Lower leg skin (tissue), 4 donors: ENCODE data around the gene SIGLEC15. TPM values are rescaled to one million over a fixed set of nuclear protein-coding genes. Genes with fewer than 3 reads are reported as not detected.

Source experiments
- DNase-seq, 2 donors: peaks; one replicate each; pipeline ENCODE4 v3.0.0-alpha.2; 2019; ENCODE audit warnings: low spot score in 2 of 2
- H3K4me3 ChIP-seq: fragments of 200-600 bp; sonication (generic); 2 replicates; pipeline ENCODE4 v1.5.1; 2017; ENCODE audit warnings: mild to moderate bottlenecking, low read depth; ENCODE audit not compliant: poor library complexity, severe bottlenecking
- POLR2A ChIP-seq, 2 donors: fragments of 450-650 bp; IDR thresholded peaks; one replicate each; pipeline ENCODE4 v1.6.1; 2016 to 2017; ENCODE audit warnings: antibody characterized with exemption in 2 of 2, mild to moderate bottlenecking in 1 of 2, moderate library complexity in 1 of 2
- WGBS, 2 donors: methylation state at CpG; one replicate each; pipeline ENCODE4 v1.1.5; 2018; 5-methylcytosine and 5-hydroxymethylcytosine counted together
- intact Hi-C: fragments of 100-400 bp; cut with DNase I; formaldehyde crosslinking; loops from one replicate; pipeline ENCODE4 v1.15.0; 2023; ENCODE audit warnings: low total_unique reads
- total RNA-seq, 4 donors: library from RNA; depleted of rRNA; stranded (reverse); fragments of >200 nt; gene quantifications; one replicate each; pipeline ENCODE4 v1.1.0, GENCODE V29; 2016
- TF ChIP-seq, protein P1 (sequence below), 3 donors: fragments of 450-650 bp; IDR thresholded peaks; one replicate each; pipeline ENCODE4 v1.5.1; 2016; ENCODE audit warnings: antibody characterized with exemption in 3 of 3, mild to moderate bottlenecking in 3 of 3, moderate library complexity in 2 of 3

SIGLEC15 gene
- total RNA-seq, 4 donors from 2014 or later, result 0.27 to 1.9 (median 0.38) TPM; not detected in 1

DNA sequence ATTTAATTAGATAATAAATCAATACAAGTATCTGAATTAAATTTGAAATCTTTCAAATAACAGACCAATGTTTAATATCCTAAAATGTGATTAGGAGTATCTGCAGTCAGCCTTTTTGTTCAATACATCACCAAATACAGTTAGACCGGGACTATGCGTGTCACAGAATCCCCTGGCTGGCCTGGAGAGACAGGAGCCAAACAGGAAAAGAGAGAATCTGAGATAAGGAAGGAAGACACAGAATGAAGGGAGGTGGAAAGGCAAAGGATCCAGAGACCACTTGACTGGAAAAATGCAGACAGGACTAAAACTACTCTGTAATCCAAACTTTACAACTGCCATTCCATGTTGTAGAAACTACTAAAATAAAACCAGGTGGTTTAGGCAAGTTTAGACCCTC, 66.3 kb downstream of the SIGLEC15 start:
- DNase-seq, result no peak
- WGBS, 2 donors, result 92 to 94% methylated on average over 2 of the region's 2 CpGs
- TF ChIP-seq, protein P1, sequence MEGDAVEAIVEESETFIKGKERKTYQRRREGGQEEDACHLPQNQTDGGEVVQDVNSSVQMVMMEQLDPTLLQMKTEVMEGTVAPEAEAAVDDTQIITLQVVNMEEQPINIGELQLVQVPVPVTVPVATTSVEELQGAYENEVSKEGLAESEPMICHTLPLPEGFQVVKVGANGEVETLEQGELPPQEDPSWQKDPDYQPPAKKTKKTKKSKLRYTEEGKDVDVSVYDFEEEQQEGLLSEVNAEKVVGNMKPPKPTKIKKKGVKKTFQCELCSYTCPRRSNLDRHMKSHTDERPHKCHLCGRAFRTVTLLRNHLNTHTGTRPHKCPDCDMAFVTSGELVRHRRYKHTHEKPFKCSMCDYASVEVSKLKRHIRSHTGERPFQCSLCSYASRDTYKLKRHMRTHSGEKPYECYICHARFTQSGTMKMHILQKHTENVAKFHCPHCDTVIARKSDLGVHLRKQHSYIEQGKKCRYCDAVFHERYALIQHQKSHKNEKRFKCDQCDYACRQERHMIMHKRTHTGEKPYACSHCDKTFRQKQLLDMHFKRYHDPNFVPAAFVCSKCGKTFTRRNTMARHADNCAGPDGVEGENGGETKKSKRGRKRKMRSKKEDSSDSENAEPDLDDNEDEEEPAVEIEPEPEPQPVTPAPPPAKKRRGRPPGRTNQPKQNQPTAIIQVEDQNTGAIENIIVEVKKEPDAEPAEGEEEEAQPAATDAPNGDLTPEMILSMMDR (IDR thresholded peaks at IDR 0.05), result no peak
- no peak for TF ChIP-seq POLR2A (IDR thresholded peaks at IDR 0.05)
- intact Hi-C loops, result no loop called here
- H3K4me3 ChIP-seq, result no peak overlapping the region

Other genes with a start within 250 kb of the SIGLEC15 start
- not detected for gene SLC14A2, start 210.2 kb upstream of the SIGLEC15 start, total RNA-seq
- gene SLC14A1, start 101.5 kb upstream of the SIGLEC15 start, total RNA-seq, result 10 to 100 TPM in 1 of 4 donors, 1 to 10 TPM in 2, under 1 TPM in 1; 0.59 to 15.7 (median 4.6) TPM
- gene EPG5, start 141.7 kb downstream of the SIGLEC15 start, total RNA-seq, result 10 to 100 TPM; 22.5 to 44.0 (median 39.8) TPM
- 10 to 100 TPM in 3 of 4 donors, 1 to 10 TPM in 1; 9.3 to 12.4 (median 11.1) TPM for gene PSTPIP2, start 246.6 kb downstream of the SIGLEC15 start, total RNA-seq